Stomach smooth muscle (tissue), 2 donors: ENCODE data around the gene PRKD3.

Source experiments
- H3K27ac ChIP-seq: one replicate; pipeline ENCODE4 v1.7.0; 2013; ENCODE audit warnings: mild to moderate bottlenecking, low read length, inconsistent platforms
- H3K27me3 ChIP-seq, 2 donors: one replicate each; pipeline ENCODE4 v1.7.0; 2013; ENCODE audit warnings: low read length in 2 of 2; ENCODE audit not compliant: insufficient read depth in 2 of 2, control insufficient read depth in 1 of 2
- H3K36me3 ChIP-seq, 2 donors: one replicate each; pipeline ENCODE4 v1.7.0; 2013; ENCODE audit warnings: low read length in 2 of 2; ENCODE audit not compliant: control insufficient read depth in 2 of 2, insufficient read depth in 2 of 2
- H3K4me1 ChIP-seq: one replicate; pipeline ENCODE4 v1.7.0; 2013; ENCODE audit warnings: low read length; ENCODE audit not compliant: control insufficient read depth, insufficient read depth
- H3K4me3 ChIP-seq, 2 donors: one replicate each; pipeline ENCODE4 v1.7.0; 2013; ENCODE audit warnings: low read length in 2 of 2
- H3K9ac ChIP-seq, 2 donors: one replicate each; pipeline ENCODE4 v1.7.0; 2013; ENCODE audit warnings: low read length in 2 of 2, mild to moderate bottlenecking in 1 of 2
- H3K9me3 ChIP-seq, 2 donors: one replicate each; pipeline ENCODE4 v1.7.0; 2013; ENCODE audit warnings: low read length in 2 of 2; ENCODE audit not compliant: control insufficient read depth in 2 of 2
- donor health status: healthy.
- donor health status: Pancreatic carcinoma.

Gene PRKD3

GRCh38 chr2:37324786-37325624 lies at the start of gene PRKD3:
PRKD3 (minus strand) TSS chr2:37324833; CDS start chr2:37316524, 8,309 bp downstream.
- no peaks in the 10 kb centered on the region for H3K9me3 ChIP-seq
- H3K27ac ChIP-seq: peak within 1 kb of the TSS; percentile 70
- H3K4me1 ChIP-seq: peaks cover 4% of the 10 kb centered on the region
- no peaks in the 10 kb centered on the region for H3K27me3 ChIP-seq
- H3K36me3 ChIP-seq: no peaks in the 10 kb centered on the region
- peak within 1 kb of the TSS; percentile 89 to 94 for H3K4me3 ChIP-seq
- peak within 1 kb of the TSS; percentile 82 to 91 for H3K9ac ChIP-seq

DNA sequence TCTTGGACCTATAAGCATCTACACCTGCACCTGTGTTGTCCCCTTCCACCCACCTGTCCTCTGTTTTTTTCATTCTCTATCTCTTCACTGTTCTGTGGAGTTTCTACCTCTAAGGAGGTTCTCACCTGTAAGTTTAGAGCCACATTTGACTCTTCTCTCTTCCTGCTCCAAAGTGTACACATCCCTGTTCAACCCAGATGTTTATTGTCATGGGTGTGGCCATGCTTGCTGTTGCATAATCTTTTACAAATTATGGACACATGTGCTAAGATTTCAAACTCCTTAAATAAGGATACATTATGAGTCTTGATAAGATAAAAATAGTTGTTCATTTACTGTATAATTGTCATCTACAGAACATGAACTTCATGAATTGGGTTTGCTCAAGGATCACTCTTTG lies 47.4 kb upstream of the PRKD3 start:
- Histone ChIP-seq H3K4me1 (peaks cover 16% of the 10 kb centered on the region), H3K9ac (no peak overlapping the region), H3K27me3 (no peaks in the 10 kb centered on the region), H3K4me3 (no peak overlapping the region), H3K9me3 (no peaks in the 10 kb centered on the region), H3K36me3 (no peaks in the 10 kb centered on the region), H3K27ac (no peak overlapping the region)

DNA sequence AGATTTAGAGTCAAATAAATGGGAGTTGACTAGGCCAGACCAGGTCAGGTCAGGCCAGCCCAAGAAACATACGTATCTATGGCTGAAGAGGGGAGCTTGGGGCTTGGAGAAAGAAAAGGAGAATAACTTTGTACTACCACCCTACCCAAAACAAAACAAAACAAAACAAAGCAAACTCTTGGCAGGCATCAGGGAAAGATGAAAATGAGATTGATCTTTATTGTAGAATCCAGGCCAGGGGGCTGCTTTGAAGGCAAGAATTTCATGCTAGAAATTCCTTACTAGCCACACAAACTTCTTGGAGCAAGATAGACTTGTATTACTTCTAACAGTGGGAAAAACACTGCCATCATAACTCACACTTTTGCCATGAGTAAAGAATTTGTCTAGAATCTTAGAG lies 46.0 kb upstream of the PRKD3 start:
- H3K27ac ChIP-seq: no peak overlapping the region
- no peak overlapping the region for H3K9ac ChIP-seq
- H3K4me1 ChIP-seq: peaks cover 7% of the 10 kb centered on the region
- no peaks in the 10 kb centered on the region for H3K9me3 ChIP-seq
- no peaks in the 10 kb centered on the region for H3K36me3 ChIP-seq
- no peak overlapping the region for H3K4me3 ChIP-seq
- H3K27me3 ChIP-seq: no peaks in the 10 kb centered on the region

DNA sequence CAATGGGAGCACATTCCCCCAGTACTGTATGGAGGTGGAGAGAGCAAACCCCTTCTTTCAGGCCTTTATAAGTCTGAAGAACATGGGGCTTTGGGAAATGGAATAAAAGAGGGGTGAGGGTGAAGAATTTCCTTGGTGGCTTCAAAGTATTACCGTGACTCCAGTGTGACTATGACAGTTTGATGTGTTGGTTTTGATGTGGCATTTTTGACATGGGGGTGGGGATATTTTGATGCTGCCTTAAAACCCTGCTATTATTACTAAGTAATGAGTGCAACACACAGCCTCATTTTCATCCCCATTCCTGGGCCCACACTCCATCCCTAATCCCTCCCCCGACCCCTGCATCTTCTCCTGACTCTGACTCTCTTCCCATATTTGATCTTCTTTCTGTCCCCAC lies 43.4 kb upstream of the PRKD3 start:
- no peak overlapping the region for H3K27ac ChIP-seq
- H3K36me3 ChIP-seq: no peaks in the 10 kb centered on the region
- H3K9me3 ChIP-seq: no peaks in the 10 kb centered on the region
- H3K9ac ChIP-seq: no peak overlapping the region
- H3K27me3 ChIP-seq: no peaks in the 10 kb centered on the region
- no peak overlapping the region for H3K4me3 ChIP-seq
- peaks cover 7% of the 10 kb centered on the region for H3K4me1 ChIP-seq

GRCh38 chr2:37367310-37367709 lies 42.7 kb upstream of the PRKD3 start:
- H3K27ac ChIP-seq: no peak overlapping the region
- peaks cover 7% of the 10 kb centered on the region for H3K4me1 ChIP-seq
- no peaks in the 10 kb centered on the region for H3K9me3 ChIP-seq
- H3K27me3 ChIP-seq: no peaks in the 10 kb centered on the region
- H3K36me3 ChIP-seq: no peaks in the 10 kb centered on the region
- H3K4me3 ChIP-seq: no peak overlapping the region
- no peak overlapping the region for H3K9ac ChIP-seq

- no peak overlapping the region for H3K27ac ChIP-seq
- H3K27me3 ChIP-seq: no peaks in the 10 kb centered on the region
- H3K36me3 ChIP-seq: no peaks in the 10 kb centered on the region
- H3K9ac ChIP-seq: no peak overlapping the region
- no peak overlapping the region for H3K4me3 ChIP-seq
- no peaks in the 10 kb centered on the region for H3K9me3 ChIP-seq
- peaks cover 7% of the 10 kb centered on the region for H3K4me1 ChIP-seq
Measured at GRCh38 chr2:37366773-37367172, 42.1 kb upstream of the PRKD3 start.

GRCh38 chr2:37365669-37366068 lies 41.0 kb upstream of the PRKD3 start:
- H3K27ac ChIP-seq: no peak overlapping the region
- peaks cover 7% of the 10 kb centered on the region for H3K4me1 ChIP-seq
- H3K9me3 ChIP-seq: no peaks in the 10 kb centered on the region
- H3K9ac ChIP-seq: no peak overlapping the region
- H3K36me3 ChIP-seq: no peaks in the 10 kb centered on the region
- H3K4me3 ChIP-seq: no peak overlapping the region
- H3K27me3 ChIP-seq: no peaks in the 10 kb centered on the region

GRCh38 chr2:37364351-37364750 lies 39.7 kb upstream of the PRKD3 start:
- H3K27me3 ChIP-seq: no peaks in the 10 kb centered on the region

DNA sequence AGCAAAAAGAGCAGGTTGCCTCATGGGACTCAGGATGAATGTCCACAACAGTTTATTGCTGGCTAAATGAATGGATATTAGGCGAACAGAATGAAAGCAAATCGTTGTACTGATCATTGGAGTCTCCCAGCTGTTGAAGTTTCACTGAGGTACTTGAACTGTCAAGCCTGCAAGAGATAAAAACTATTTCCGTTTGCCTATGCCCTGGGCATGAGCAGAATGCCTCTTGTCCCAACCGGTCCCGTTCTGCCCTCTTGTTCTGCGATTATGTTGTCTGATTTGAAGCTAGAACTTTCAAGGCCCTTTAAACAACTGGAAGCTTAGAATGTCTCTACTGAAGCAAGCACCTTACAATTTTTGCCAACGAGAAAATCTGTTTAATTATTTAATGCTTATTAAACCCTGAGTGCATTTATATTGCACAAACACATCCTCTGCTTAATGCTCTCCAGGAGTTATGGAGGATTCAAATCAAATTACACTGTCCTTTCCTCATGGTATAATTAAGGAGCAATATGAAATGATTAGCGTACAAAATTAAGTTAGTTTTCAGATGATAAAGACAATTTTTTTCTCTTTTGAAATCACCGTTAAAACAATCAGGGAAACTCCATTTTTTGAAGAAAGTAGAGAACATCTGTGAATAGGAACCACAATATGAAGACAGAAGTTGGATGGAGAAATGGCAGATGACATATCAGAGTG lies 37.5 kb upstream of the PRKD3 start:
- no peak overlapping the region for H3K4me3 ChIP-seq
- H3K27me3 ChIP-seq: no peaks in the 10 kb centered on the region
- H3K4me1 ChIP-seq: peaks cover under 1% of the 10 kb centered on the region
- no peak overlapping the region for H3K27ac ChIP-seq
- no peak overlapping the region for H3K9ac ChIP-seq
- H3K9me3 ChIP-seq: no peaks in the 10 kb centered on the region
- H3K36me3 ChIP-seq: no peaks in the 10 kb centered on the region

More at GRCh38 chr2:37364351-37364750, 39.7 kb upstream of the PRKD3 start:
- H3K9ac ChIP-seq: no peak overlapping the region
- no peak overlapping the region for H3K4me3 ChIP-seq
- peaks cover 7% of the 10 kb centered on the region for H3K4me1 ChIP-seq
- H3K27ac ChIP-seq: no peak overlapping the region
- no peaks in the 10 kb centered on the region for H3K36me3 ChIP-seq
- no peaks in the 10 kb centered on the region for H3K9me3 ChIP-seq

GRCh38 chr2:37361216-37361815 lies 36.7 kb upstream of the PRKD3 start:
- Histone ChIP-seq H3K27me3 (no peaks in the 10 kb centered on the region), H3K27ac (no peak overlapping the region), H3K36me3 (no peaks in the 10 kb centered on the region), H3K9ac (no peak overlapping the region), H3K4me3 (no peak overlapping the region), H3K4me1 (no peaks in the 10 kb centered on the region), H3K9me3 (no peaks in the 10 kb centered on the region)
